ENCODE results near the gene ZNF467.

DNA sequence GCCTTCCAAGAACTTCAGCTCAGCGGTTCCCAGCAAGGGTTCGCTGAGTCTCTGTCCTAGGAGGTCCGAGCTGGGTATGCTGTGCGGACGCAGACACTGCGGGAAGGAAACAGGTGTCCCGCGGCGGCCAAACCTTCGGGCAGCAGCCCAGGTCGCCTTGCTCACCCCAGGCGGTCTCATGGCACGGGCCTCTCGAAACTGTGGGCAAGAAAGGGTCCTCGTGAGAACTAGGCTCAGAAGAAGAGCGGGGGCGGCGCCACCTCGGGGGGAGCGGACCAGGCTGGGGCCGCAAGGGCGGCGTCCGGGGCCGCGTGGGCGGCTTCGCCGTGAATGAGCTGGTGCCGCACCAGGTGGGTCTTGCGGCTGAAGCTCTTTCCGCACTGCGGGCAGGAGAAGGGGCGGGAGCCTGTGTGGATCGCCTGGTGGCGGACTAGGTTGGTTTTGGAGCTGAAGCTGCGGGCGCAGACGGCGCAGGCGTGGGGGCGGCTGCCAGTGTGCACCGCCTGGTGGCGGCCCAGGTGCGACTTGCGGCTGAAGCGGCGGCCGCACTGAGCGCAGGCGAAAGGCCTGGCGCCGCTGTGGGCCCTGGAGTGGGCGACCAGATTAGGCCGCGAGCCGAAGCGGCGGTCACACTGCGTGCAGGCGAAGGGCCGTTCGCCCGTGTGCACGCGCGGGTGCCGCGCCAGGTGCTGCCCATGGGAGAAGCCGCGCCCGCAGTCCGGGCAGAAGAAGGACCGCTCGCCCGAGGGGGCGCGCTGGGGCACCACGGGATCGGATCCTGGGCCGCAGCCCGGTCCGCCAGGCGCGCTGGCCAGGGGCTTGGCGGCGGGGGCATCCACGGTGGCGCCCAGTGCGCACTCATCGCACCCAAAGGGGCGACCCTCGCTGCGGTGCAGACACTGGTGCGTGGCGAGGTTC is 8.6 kb downstream of the ZNF467 start:
- TF ChIP-seq POLR2A (IDR thresholded peaks at IDR 0.05) (no peak), POLR2AphosphoS5 (IDR thresholded peaks at IDR 0.05) (no peak)
